Amniotic epithelial cell (primary cell): ENCODE results near the gene ROMO1.
"Not testable (repeated sequence)": the region's sequence is repeated elsewhere in the genome, so short reads cannot be mapped to it uniquely, and the experiment has no call there.

ENCODE experiments used
- DNase-seq: peaks from one replicate; pipeline ENCODE4 v3.0.0-alpha.2; 2010; ENCODE audit warnings: low read depth

The ROMO1 gene

DNA sequence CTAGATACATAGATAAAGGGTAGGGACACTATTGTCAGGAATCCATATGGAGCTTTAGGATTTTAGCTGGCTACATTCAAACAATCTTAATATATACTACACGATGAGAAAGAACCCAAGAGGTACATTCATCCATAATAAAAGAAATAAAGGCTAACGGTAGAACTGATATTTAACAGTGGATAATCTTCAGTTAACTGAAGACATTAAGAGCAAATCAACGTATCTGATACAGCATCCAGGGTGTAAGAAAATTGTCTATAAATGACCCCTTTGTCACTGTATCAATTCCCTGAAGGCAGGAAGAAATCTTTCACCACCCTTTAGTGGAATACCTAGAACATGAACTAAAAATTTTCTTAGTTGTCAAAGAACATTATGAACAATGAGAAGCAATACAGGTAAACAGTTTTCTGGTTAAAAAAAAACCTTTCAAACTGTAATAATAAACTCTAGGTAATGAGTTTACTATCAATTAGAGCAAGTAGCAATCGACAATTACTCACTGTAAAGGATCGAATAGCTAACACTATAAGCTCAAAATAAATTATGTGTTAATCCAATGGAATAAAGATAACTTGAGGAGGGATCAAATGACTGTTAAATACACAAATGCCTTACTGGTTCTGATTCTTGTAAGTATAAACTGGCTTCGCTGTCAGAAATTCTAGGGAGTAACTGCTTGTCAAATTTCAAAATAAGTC, 11.8 kb downstream of the ROMO1 start:
- DNase-seq = no peak

DNA sequence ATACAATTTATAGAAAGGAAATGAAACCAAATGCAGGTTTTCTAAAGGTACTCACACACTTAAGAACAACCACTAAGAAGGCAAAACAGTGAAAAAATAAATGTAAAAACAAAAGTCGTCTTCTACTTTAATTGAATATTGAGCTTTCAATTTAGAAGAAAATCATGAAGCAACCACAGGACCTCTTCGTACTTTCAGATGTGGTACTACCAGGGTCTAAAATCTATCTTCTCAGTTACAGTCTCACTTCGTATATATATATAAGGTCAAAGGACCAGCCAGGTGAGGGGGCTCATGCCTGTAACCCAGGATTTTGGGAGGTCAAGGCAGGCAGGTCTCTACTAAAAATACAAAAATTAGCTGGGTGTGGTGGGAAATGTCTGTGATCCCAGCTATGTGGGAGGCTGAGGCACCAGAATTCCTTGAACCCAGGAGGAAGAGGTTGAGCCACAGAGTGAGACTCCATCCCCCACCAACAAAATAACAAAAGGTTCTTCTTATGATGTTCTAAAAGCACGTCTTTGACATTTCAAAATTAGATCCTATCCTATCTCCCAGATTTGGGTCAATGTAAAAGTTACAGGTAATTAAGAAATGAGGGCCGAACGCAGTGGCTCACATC, 12.5 kb downstream of the ROMO1 start:
- DNase-seq = no peak

- DNase-seq = peak; percentile 22
Observed at GRCh38 chr20:35713120-35713519, 13.9 kb downstream of the ROMO1 start.

GRCh38 chr20:35714127-35714526, 14.9 kb downstream of the ROMO1 start:
- DNase-seq = no peak

GRCh38 chr20:35715652-35716051, 16.4 kb downstream of the ROMO1 start:
- DNase-seq = no peak

GRCh38 chr20:35716330-35716729, 17.1 kb downstream of the ROMO1 start:
- DNase-seq = no peak

DNA sequence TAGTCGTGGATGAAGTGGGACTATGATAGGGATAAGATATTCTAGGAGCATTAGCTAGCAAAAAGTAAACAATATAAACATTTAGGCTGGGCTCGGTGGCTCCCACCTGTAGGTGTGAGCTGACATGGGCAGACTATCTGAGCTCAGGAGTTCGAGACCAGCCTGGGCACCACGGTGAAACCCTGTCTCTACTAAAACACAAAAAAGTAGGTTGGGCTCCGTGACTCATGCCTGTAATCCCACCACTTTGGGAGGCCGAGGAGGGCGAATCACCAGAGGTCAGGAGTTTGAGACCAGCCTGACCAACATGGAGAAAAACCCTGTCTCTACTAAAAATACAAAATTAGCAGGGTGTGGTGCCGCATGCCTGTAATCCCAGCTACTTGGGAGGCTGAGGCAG, 19.1 kb downstream of the ROMO1 start:
- DNase-seq = not testable (repeated sequence)

GRCh38 chr20:35718972-35719635, 19.9 kb downstream of the ROMO1 start:
- DNase-seq = no peak

DNA sequence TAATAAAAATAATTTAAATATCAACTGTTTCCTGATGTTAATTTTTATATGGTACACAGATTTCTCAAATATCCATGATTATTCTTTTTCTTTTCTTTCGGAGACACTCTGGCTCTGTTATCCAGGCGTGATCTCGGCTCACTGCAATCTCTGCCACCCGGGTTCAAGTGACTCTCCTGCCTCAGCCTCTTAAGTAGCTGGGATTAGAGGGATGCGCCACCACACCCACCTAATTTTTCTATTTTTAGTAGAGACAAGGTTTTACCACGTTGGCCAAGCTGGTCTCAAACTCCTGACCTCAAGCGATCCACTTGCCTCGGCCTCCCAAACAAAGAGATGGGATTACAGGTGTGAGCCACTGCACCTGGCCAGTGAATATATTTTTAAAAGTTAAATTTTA, 20.5 kb downstream of the ROMO1 start:
- DNase-seq = no peak

DNA sequence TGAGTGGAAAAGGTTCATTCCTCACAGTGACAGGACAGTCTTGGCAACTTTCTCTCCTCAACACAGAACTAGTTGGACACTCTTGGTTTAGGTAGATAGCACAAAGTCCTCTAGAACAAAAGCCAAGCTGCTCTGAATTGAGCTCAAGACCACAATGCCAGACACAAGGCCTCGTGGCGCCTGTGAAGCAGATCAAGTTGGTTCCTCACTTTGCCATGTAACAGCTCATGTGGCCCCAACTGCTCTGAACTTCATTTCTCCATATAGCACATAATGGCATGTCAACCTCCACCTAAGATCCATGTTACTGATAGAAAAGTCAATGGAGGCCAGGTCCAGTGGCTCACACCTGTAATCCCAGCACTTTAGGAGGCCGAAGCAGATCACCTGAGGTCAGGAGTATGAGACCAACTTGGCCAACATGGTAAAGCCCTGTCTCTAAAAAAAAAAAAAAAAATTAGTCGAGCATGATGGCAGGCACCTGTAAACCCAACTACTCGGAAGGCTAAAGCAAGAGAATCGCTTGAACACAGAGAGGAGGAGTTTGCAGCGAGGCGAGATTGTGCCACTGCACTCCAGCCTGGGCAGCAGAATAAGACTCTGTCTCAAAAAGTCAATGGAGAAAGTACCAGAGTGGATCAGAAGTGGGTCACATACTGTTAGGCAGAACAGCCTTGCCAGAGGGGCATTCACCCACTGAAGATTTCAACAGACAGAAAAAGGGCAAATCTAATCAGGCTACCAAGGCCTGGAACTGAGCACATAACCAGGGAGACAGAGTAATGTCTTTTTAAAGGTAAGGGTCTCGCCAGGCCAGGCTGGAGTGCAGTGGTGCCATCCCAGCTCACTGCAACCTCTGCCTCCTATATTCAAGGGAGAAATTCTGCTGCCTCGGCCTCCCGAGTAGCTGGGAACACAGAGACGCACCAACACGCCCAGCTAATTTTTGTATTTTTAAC, 21.2 kb downstream of the ROMO1 start:
- DNase-seq = no peak

DNA sequence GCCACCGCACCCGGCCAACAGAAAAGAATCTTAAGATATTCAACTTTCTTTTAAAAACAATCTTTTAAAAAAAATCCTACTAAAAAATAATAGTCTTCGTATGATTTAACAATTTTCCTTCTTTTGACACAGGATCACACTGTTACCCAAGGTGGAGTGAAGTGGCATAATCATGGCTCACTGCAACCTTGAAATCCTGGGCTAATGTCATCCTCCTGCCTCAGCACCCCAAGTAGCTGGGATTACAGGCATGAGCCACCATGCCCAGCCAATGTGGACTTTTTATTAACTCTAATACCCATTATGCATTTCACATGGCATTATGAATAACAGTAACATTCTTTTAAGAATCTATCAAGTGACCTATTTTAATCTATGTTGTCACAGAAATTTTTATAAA, 22.0 kb downstream of the ROMO1 start:
- no peak for DNase-seq

GRCh38 chr20:35721621-35722020, 22.4 kb downstream of the ROMO1 start:
- DNase-seq = no peak

DNA sequence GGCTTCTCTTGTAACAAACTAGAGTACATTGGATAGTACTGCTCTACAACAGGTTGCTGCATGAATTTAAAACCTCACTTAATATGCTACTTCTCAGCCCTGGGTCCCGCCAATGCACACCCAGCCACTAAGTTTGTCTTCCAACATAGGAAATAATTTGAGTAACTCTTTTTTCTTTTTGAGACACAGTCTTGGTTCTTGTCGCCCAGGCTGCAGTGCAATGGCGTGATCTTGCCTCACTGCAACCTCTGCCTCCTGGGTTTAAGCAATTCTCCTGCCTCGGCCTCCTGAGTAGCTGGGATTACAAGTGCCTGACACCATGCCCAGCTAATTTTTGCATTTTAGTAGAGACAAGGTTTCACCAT, 24.1 kb downstream of the ROMO1 start:
- not testable (repeated sequence) for DNase-seq

DNA sequence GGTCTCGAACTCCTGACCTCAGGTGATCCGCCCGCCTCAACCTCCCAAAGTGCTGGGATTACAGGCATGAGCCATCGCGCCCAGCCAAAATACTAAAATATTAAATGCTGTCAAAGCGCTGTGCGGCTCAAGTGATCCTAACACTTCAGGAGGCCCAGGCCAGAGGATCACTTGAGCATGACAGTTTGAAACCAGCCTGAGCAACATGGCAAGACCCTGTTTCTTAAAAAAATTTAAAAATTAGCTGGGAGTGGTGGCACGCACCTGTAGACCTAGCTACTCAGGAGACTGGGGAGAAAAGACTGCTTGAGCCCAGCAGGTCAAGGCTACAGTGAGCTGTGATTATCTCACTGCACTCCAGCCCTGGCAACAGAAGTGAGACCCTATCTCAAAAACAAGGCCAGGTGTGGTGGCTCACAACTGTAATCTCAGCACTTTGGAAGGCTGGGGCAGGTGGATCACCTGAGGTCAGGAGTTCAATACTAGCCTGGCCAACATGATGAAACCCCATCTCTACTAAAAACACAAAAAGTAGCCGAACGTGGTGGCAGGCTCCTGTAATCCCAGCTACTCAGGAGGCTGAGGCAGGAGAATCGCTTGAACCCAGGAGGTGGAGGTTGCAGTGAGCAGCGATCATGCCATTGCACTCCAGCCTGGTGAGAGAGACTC, 24.6 kb downstream of the ROMO1 start:
- not testable (repeated sequence) for DNase-seq

- no peak for DNase-seq
Observed at GRCh38 chr20:35724321-35725230, 25.4 kb downstream of the ROMO1 start.

DNA sequence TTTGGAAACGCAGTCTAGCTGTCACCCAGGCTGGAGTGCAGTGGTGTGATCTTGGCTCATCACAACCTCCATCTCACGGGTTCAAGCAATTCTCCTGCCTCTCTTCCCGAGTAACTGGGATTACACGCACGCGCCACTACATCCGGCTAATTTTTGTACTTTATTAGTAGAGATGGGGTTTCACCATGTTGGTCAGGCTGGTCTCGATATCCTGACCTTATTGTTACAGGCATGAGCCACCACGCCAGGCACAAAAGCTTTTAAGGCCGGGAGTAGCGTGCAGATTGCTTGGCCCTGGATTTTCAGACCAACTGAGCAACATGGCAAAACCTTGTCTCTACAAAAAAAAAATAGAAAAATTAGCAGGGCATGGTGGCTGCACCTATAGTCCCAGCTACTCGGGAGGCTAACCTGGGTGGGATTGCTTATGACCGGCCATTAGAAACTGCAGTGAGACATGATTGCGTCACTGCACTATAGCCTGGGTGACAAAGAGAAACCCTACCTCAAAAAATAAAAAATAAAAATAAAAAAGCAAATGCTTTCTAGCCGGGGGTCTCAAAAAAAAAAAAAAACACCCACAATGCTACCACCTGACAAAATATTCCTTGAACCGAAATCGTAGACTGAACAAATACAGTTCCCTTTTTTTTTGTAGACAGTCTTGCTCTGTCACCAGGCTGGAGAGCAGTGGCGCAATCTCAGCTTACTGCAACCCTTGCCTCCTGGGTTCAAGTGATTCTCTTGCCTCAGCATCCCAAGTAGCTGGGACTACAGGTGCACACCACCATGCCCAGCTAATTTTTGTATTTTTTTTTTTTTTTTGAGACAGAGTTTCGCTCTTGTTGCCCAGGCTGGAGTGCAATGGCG, 27.9 kb downstream of the ROMO1 start:
- DNase-seq = no peak

GRCh38 chr20:35729283-35729807, 30.1 kb downstream of the ROMO1 start:
- DNase-seq = no peak

- peak; percentile 29 for DNase-seq
Observed at GRCh38 chr20:35729836-35730582, 30.8 kb downstream of the ROMO1 start.
